NAMALWA (cell line): ENCODE results near the gene SDK1.
"Not testable (repeated sequence)": the region's sequence is repeated elsewhere in the genome, so short reads cannot be mapped to it uniquely, and the experiment has no call there.

ENCODE experiments used
- DNase-seq: peaks from one replicate; pipeline ENCODE4 v3.0.0-alpha.2; 2015; ENCODE audit warnings: low spot score

The SDK1 gene

DNA sequence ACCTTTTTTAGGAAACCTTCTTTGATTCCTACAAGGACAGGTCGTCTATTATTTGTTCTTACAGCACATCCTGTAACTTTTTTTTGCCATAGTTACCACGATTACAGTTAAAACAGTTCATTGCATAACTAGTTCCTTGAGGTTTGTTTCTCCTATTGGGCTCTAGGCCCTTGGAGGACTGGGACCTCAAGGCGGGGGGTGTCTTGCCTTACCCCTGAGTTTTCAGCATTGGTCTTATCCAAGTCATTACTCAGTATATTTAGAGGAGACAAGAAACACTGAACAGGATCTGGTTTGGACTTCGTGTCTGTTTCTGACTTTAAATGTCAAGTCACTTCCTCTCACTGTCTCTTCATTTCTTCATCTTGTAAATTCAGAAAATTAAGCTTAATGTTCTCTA lies 369.8 kb downstream of the SDK1 start:
- no peak for DNase-seq

- DNase-seq = peak; percentile 64
Measured at GRCh38 chr7:3673524-3673923, 372.5 kb downstream of the SDK1 start.

DNA sequence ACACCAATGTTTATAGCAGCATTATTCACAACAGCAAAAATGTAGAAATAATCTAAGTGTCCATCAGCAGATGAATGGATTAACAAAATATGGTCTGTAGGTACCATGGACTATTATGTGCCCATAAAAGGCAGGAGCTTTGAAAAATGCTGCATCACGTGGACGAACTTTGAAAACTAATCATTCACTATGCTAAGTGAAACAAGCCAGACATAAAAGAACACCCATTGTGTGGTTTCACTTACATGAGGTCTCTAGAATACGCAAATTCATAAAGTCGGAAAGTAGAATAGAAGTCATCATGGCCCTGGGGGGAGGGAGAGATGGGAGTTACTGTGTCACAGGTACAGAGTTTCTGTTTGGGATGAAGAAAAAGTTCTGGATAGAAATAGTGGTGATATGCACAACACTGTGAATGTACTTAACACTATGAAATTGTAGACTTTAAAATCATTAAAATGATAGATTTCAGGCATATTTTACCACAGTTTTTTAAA lies 377.3 kb downstream of the SDK1 start:
- no peak for DNase-seq

DNA sequence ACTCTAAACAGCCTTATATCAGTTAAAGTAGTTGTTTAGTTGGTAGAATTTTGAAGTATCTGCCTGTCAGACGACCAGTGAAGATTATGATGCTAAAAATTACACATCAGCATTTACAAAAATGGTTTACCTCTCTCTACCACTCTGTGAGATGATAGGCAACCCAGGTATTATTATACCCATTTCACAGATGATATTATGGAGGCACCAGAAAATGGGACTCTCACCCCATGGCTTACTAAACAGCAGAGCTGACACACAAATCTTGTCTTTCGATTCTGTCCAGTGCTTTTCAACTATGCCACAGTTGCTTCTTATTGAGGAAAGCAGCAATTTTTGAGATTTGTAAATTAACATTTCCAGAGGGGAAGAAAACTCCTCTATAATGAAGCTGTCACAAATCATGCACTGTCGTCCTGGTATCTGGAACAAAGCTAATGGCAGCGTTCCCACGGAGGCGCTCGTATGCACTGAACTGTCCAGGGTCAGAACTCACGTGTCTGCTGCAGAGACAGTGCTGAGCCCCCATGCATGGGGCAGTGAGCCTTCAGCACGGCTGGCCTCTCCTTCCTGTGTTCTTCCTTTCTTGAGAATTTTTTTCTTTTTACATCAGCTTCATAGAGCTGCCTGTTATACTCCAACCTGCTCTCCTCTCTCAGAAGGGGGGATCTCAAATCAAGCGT lies 381.1 kb downstream of the SDK1 start:
- no peak for DNase-seq

DNA sequence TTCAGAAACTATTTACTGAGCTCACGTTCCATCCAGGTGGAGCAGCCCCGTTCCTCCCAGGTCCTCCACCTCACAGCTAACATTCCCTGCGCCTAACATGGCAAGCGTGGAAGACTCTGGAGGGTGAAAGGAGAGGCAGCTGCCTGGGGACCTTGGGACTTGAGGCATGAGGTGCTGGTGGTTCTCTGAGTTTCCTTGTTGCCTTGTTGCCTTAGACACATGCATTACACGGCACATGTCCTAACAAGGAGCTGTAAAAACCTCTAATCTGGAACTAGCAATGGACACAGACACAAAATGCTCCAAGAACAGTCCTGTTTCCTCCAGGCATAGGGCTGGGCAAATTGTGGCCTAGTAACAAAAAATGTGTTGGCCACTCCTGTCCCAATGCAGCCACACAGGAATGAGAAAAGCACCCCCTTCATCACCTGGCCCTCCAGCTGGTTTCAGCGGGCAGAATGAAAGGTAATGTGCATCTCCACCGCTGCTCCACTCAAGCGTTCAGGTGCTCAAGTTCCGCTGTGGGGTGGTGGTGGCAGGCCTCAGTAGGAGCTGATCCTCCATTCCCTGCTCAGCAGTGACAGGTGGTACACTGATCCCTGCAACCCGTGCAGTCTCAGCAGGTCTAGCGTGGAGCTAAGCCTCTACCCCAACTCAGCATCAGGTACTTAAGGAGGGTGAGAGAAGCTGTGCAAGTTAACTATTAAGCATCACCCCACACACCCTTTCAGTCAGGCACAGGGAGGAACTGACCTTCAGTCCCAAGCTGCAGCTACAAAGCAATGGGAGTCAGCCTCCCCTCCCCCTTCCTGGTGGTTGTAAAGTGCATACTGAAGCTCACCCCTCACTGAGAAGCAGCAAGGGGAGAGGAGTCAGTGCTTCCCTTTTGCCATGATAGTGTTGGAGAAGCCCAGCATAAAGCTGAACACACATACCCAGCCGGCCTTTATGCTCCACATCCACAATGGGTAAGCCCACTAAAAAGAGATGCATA lies 382.8 kb downstream of the SDK1 start:
- DNase-seq = no peak

DNA sequence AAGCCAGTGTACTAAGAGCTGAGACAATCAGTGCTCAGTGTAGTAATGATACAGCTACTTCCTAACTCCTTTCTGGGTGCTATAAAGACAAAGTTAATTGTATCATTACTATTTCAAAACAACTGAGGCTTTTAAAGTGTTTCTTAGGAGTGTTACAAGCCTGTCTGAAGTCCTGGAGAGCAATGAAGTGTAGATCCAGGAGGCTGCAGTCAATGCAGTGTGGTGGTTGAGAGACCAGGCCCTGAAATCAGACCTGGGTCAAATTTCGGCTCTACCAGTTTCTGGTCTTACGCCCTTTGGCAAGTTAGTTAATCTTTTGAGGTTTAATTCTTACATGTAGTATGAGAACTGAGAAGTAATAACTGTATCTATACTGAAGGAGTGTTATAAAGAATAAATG lies 387.0 kb downstream of the SDK1 start:
- DNase-seq = no peak

DNA sequence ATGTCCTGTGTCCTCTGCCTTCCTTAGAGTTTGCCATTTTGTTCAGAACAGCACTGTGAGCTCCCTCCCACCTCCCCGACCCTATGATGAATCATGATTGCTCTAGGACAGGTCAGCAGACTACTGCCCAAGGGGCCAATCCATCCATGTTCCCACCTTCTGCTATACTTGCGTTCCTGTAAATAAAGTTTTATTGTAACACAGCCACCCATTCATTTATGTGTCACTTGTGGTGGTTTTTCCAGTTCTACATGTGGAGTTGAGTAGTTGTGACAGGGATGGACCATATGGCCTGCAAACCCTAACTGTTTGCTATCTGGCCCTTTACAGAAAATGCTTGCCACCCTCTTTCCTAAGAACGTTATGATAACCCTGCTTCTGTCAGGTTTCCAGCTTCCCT lies 387.8 kb downstream of the SDK1 start:
- no peak for DNase-seq

DNA sequence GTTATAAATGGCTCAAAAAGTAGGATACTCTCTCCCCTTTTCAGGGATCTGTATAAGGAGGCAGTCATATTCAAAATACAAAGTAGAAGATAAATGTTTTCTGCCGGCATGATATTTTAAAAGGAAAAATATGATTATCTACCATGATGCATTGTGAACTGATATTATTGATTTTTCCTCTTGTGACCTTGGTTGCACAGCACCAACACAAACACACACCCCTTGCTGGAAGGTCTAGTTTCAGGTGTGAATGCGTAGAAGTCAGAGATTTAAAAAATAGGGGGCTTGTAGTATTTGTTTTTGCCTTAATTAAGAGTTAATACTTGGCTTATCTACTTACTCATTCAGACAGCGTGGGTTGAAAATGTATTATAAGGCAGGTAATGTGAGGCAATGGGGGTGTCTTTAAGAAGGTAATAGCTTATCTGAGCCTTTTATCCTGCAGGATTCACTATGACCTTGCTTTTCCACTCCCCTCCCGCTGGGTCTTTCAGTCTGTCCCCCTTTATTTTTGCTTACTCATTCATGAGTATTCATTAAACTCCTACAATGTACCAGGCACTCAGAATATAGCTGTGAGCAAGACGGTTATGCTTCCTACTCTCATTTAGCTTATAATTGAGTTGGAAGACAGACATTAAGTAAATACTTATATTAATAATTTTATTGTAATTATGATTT lies 390.6 kb downstream of the SDK1 start:
- DNase-seq = no peak

- no peak for DNase-seq
Measured at GRCh38 chr7:3695602-3696001, 394.6 kb downstream of the SDK1 start.

GRCh38 chr7:3696113-3696512 lies 395.1 kb downstream of the SDK1 start:
- no peak for DNase-seq

- no peak for DNase-seq
Measured at GRCh38 chr7:3697472-3697871, 396.4 kb downstream of the SDK1 start.

GRCh38 chr7:3705258-3705657 lies 404.2 kb downstream of the SDK1 start:
- DNase-seq = no peak

DNA sequence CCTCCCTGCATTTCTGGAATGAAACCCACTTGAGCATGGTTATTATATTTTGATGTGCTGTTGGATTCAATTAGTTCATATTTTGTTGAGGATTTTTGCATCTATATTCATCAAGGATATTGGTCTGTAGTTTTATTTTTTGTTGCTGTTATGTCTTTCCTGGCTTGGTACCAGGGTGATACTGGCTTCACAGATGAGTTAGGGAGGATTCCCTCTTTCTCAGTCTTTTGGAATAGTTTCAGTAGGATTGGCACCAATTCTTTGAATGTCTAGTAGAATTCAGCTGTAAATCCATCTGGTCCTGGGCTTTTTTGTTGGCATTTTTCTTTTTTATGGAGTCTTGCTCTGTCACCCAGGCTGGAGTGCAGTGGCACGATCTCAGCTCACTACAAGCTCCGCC lies 405.0 kb downstream of the SDK1 start:
- not testable (repeated sequence) for DNase-seq

DNA sequence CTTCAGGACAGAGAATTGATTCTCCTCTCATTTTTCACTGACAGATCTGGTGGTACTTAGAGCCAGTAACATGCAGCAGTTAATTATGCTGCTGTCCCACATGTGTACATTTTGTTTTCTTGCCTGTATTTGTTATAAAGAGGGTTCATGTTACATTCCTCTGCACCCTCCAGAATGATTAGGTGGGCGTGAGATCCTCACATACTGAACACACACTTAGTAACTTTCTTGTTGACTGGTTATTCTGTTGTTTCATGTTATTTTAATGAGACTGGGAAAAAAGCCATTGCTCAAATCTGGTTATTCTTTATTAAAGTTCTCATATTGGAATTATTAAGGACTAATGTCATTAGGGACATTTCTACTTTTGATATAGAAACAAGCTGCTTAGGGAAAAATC lies 409.1 kb downstream of the SDK1 start:
- no peak for DNase-seq

- no peak for DNase-seq
Measured at GRCh38 chr7:3710531-3710930, 409.5 kb downstream of the SDK1 start.

DNA sequence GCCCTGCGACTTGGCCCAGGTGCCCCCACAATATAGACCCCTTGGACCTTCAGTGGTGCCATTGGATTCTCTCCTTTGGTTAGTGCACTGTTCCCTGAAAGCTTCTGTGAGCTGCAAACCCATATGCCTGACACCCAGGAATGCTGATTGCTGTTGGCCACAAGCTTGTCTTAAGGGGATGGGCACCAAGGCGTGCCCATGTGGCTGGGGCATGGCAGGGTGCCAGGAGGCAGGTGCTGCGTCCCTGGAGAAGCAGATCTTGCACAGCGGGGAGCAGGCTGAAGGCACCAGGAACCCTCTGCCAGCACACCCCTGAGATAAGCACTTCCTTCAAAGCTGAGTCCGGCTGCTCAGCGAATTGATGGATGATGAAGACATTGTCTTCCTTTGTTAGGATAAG lies 411.8 kb downstream of the SDK1 start:
- no peak for DNase-seq

DNA sequence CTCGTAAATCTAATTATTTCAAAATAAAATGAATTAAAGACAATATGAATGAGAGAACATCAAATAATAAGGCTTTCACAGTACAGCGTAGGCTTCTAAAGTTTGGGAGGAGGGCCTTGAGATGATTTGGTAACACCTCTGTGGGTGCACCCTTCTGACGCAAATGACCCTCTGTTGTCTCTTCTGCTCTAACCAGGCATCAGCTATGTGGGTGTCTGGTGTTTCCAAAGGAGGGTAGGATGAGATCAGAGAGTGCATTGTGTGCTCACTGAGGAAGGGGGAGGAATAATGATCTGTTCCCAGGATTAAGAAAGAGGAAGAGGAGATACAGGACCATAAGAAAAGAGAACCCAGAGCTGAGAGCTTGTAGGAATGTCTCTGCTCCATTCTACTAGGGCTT lies 420.4 kb downstream of the SDK1 start:
- DNase-seq = no peak

DNA sequence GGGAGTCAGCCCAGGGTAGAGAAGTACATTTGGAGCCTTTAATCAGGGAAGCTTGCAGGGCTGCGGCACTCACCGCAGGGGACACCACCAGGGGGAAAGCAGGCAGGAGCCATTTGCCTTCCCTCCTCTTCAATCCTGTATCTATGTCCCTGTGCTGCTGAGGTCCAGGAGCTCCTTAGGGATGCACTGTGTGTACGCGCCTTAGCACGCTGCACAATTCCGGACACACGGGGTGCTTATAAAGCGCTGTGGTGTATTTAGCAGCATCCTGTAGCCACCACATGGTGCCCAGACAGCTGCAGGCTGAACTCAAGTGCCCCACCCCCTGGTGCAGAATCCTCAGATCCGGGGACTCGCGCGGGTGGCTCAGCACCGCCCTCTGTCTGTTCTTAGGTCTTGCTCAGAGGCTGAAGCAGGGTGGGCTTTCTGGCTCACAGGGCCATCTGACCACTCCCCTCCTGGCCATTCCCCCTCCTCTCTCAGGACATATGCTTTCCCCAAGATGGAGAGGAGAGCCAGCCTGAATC lies 421.4 kb downstream of the SDK1 start:
- DNase-seq = peak; percentile 12

- DNase-seq = no peak
Measured at GRCh38 chr7:3725155-3726059, 424.4 kb downstream of the SDK1 start.

DNA sequence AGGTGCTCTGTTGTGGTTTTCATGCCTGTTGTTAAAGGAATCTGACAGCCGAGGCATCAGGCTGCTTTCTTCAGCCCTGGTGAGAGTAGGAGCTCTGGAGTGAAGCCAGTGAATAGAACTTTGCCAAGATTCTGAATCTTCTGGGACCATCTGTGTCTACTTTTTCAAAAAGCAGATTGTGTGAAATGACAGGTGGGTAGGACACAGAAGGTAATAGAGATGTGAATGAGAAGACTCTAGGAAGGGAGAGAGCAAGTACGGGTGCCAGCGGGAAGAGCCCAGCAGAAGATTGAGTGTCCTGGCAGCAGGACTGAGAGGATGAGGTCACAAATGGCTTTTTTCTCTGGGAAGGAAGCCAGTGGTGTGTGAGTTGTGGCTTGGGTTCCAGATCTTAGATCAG lies 429.2 kb downstream of the SDK1 start:
- DNase-seq = no peak

- no peak for DNase-seq
Measured at GRCh38 chr7:3732395-3733005, 431.4 kb downstream of the SDK1 start.
